ENCODE results near the gene BCL2.

BCL2 gene

DNA sequence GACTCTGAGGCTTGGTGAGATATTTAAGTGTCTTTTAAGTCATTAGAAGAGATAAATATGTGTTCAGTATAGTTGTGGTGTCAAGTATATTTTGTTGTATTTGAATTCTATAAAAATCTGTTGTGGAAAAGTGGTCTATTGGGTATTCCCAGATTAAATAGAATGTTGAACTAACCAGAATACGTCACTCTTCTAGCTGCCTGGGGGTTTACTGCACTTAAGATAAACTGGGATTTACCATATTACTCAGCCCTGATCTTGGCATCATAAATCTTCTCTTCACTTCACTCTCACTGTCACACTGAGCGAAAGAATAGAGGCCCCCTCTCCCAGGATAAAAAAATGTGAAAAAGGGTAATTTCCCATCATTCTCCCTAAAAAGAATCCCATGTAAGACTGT lies 129.8 kb downstream of the BCL2 start:
- Histone ChIP-seq H3K4me3 (no peak overlapping the region), H3K4me2 (no peak overlapping the region), H3K4me1 (peaks cover 23% of the 10 kb centered on the region), H4K20me1 (peaks cover 18% of the 10 kb centered on the region; the same call in 1 of the 2 replicates), H3K9me3 (peaks cover 5% of the 10 kb centered on the region; the same call in 1 of the 2 replicates), H3K9ac (no peak overlapping the region), H3K36me3 (peaks cover 47% of the 10 kb centered on the region), H3K27me3 (no peaks in the 10 kb centered on the region), H3K27ac (no peak overlapping the region)
- TF ChIP-seq Cebpa-rat (IDR thresholded peaks at IDR 0.05): no peak

DNA sequence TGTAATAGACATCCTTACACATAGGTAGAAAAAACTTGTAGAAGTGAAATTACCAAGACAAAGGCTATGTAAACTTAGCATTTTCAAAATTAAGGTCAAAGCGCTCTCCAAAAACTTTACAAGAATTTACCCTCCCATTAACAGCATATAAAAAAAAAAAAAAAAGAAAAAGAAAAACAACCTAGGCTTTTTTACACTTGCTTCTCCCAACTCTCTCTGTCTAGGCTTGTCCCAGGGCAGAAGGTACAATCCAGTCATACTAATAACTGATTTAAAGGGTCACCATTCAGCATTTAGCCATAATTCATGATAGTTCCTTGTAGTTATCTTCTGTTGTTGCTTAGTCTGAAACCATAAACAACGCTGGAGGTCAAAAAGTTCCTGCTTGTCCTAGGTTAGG lies 130.5 kb downstream of the BCL2 start:
- no peaks in the 10 kb centered on the region for H3K27me3 ChIP-seq
- no peak for TF ChIP-seq Cebpa-rat (IDR thresholded peaks at IDR 0.05)
- H3K9me3 ChIP-seq: peaks cover 5% of the 10 kb centered on the region; the same call in 1 of the 2 replicates
- peaks cover 51% of the 10 kb centered on the region for H3K36me3 ChIP-seq
- H4K20me1 ChIP-seq: peaks cover 21% of the 10 kb centered on the region
- H3K9ac ChIP-seq: no peak overlapping the region
- H3K4me2 ChIP-seq: no peak overlapping the region
- H3K4me3 ChIP-seq: no peak overlapping the region
- H3K4me1 ChIP-seq: peaks cover 31% of the 10 kb centered on the region
- H3K27ac ChIP-seq: no peak overlapping the region

DNA sequence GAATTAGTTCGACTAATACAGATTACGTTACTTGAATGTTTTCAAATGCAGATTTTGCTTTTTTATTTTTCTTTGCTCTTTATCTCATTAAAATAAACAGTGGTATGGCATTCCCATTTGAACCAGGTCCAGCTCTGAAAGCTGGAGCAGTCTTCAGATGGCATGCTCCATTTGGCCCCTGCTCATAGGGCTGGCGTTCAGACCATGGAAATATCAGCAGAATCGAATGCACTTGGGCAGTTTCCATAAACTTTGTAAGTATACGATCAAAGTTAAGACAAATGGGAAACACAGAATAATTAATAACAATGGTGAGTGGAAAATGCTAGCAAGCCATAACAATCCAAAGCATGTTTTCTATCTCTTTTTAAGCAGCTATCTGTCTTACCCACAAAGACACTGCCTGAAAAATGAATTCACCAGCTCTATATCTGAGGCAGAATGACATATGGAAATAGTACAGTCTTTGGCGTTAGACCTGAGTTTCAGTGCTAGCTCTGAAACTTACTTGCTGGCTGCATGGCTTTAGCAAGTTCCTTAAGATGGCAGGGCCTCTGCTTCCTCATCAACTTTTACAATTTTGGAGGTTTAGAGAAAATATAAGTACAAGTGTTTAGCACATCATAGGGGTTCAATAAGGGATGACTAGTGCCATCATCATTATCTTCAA lies 131.6 kb downstream of the BCL2 start:
- H3K9ac ChIP-seq: no peak overlapping the region
- peaks cover 42% of the 10 kb centered on the region for H3K4me1 ChIP-seq
- H3K9me3 ChIP-seq: peaks cover 5% of the 10 kb centered on the region; the same call in 1 of the 2 replicates
- peaks cover 48% of the 10 kb centered on the region for H3K36me3 ChIP-seq
- H3K4me3 ChIP-seq: no peak overlapping the region
- H3K27me3 ChIP-seq: no peaks in the 10 kb centered on the region
- peaks cover 32% of the 10 kb centered on the region for H4K20me1 ChIP-seq
- H3K4me2 ChIP-seq: peak overlapping the region; percentile 26; the same call in 1 of the 2 replicates
- H3K27ac ChIP-seq: no peak overlapping the region
- no peak for TF ChIP-seq Cebpa-rat (IDR thresholded peaks at IDR 0.05)

DNA sequence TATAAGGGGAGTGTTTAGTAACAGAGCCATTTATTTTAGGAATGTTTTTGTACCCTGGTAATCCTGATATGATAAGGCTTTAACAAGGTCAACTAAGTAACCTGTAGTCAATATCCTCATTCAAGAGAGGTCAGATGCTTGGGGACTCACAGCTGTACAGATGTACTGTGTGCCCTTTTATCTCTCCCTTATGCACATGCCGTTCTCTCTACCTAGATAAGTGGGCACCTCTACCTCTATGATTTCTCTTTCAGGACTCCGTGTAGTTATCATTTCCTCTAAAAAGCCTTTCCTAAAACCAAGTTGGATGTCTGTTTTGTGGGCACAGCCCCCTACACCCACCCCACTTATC lies 132.4 kb downstream of the BCL2 start:
- no peak overlapping the region for H3K27ac ChIP-seq
- no peak overlapping the region for H3K4me3 ChIP-seq
- TF ChIP-seq Cebpa-rat (IDR thresholded peaks at IDR 0.05): no peak
- H3K36me3 ChIP-seq: peaks cover 42% of the 10 kb centered on the region
- peaks cover 5% of the 10 kb centered on the region; the same call in 1 of the 2 replicates for H3K9me3 ChIP-seq
- no peaks in the 10 kb centered on the region for H3K27me3 ChIP-seq
- H3K9ac ChIP-seq: no peak overlapping the region
- peak overlapping the region; percentile 26; the same call in 1 of the 2 replicates for H3K4me2 ChIP-seq
- peaks cover 50% of the 10 kb centered on the region for H3K4me1 ChIP-seq
- H4K20me1 ChIP-seq: peaks cover 34% of the 10 kb centered on the region

DNA sequence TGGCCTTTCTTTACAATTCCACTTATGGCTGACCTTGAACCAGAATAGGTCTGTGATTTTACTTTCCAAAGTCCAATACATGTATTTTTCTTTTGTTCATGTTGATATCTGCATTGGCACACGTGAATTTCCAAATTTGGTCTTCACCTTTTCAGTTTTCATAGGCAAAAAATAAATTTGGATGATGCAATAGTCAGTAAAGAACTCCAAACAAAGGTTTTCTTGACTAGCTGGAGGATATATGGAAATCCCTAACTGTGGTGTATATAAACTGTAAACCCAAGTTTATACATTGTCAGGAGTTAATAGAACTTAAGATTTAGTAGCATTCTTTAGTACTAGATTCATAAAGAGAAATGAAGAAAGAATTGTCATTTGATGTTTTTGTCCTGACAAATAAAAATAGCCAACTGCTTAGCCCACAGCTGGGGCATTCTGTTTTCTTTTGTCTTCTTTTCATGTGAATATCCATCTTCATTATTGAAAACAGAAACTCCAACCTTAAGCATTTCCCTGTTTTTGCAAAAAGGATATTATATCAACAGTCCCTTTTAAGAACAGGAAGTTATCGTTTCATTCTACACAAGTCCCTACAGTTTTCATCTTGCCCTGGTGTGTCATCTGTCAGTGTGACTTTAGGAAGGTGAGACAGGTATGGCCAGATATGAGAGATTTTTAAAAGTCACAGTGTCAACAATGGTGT lies 132.9 kb downstream of the BCL2 start:
- Histone ChIP-seq H3K9ac (no peak overlapping the region), H3K9me3 (0 out of 2 replicates have a peak, but pooled peaks cover 5% of the 10 kb centered on the region), H3K27me3 (no peaks in the 10 kb centered on the region), H3K4me3 (no peak overlapping the region), H3K36me3 (peaks cover 42% of the 10 kb centered on the region), H3K4me2 (peak overlapping the region; percentile 26; the same call in 1 of the 2 replicates), H4K20me1 (peaks cover 35% of the 10 kb centered on the region), H3K4me1 (peaks cover 55% of the 10 kb centered on the region), H3K27ac (peak overlapping the region; percentile 28; the same call in 1 of the 2 replicates)
- peak; percentile 35; the same call in 1 of the 2 replicates for TF ChIP-seq Cebpa-rat (IDR thresholded peaks at IDR 0.05)

DNA sequence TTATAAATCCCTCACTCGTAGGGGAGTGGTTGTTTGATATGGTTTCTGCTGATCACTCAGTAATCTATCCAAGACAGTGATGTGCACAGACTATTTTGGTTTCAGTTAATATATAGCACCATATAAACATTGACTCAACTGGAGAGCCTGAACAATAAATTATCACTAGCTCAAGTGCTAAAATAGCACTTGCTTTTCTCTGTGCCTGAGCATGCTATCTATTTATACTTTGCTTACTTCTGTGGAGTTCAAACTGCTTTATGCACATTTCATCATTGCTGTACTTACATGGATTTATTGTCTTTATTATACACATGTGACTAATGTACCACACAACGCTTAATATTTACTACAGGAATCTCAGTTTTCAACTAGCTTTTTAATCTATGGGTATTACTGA lies 133.6 kb downstream of the BCL2 start:
- H3K4me1 ChIP-seq: peaks cover 62% of the 10 kb centered on the region
- peaks cover 42% of the 10 kb centered on the region; the same call in 1 of the 2 replicates for H3K36me3 ChIP-seq

DNA sequence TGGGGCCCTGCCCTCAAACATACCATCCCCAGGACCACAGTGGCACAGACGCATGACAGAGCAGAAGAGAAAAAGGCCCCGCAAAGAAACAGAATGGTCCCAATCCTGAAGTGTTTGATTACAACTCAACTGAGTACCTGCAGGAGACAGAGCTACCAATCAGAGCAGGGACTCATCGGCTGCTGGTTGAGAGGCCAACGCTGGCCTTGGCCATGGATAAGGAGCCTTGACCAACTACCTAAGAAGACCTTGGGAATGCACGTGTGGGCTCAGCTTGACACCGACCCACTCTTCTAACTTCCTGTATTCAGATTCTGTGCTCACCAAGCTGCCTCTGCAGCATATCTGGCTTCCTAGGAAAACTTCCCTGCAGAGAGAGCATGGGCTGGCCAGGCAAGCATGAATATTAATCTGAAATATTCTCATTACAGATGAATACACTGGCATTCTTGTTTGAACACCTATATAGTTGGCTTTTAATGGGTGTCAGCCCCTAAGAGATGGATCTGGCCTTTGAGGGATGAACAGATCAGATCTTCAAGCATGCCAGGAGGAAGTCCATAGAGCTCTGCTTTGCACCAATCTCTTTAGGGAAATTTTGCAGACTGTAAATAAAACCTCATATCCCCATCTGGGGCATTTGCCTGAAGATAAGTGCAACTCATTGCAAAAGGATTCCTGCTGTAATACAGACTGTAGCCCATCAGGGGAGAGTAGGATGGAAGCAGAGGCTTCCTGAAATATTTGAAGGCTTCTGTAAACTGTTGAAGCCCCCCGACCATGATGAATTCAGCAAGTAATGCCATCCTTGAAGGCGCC lies 135.4 kb downstream of the BCL2 start:
- Histone ChIP-seq H3K4me1 (peaks cover 79% of the 10 kb centered on the region), H3K36me3 (peaks cover 41% of the 10 kb centered on the region; the same call in 1 of the 2 replicates), H3K9me3 (no peaks in the 10 kb centered on the region), H4K20me1 (peaks cover 42% of the 10 kb centered on the region), H3K27me3 (no peaks in the 10 kb centered on the region), H3K9ac (no peak overlapping the region; the same call in 1 of the 2 replicates), H3K4me2 (peak overlapping the region; percentile 78), H3K4me3 (no peak overlapping the region), H3K27ac (peak overlapping the region; percentile 71; the same call in 1 of the 2 replicates)
- TF ChIP-seq Cebpa-rat (IDR thresholded peaks at IDR 0.05): no peak

More for the DNA sequence above, 133.6 kb downstream of the BCL2 start:
- Histone ChIP-seq H3K9me3 (0 out of 2 replicates have a peak, but pooled peaks cover 2% of the 10 kb centered on the region), H3K4me3 (no peak overlapping the region), H3K27me3 (no peaks in the 10 kb centered on the region), H4K20me1 (peaks cover 42% of the 10 kb centered on the region), H3K9ac (no peak overlapping the region), H3K4me2 (no peak overlapping the region), H3K27ac (no peak overlapping the region; the same call in 1 of the 2 replicates)
- no peak for TF ChIP-seq Cebpa-rat (IDR thresholded peaks at IDR 0.05)

DNA sequence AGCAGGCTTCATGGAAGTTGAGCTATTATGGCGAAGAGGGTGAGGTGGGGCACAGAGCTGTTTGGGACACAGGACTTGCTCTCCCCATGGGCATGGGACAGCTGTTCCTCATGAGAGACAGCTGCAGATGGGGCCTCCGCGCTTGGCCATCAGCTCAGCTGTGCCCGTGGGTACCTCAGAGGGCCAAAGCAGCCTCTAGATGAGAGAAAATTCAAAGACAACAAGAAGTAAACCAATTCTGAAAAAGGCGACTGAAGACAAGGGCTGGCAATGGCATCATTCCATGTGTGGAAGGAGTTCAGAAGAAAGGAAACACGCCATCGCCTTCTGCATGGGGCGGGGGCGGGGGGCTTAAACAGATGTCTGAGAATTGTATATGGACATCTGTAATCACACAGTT lies 136.2 kb downstream of the BCL2 start:
- Histone ChIP-seq H3K27ac (peak overlapping the region; percentile 71), H3K4me2 (peak overlapping the region; percentile 78), H3K4me1 (peaks cover 86% of the 10 kb centered on the region), H3K27me3 (no peaks in the 10 kb centered on the region), H4K20me1 (peaks cover 40% of the 10 kb centered on the region), H3K36me3 (peaks cover 41% of the 10 kb centered on the region; the same call in 1 of the 2 replicates), H3K9ac (peak overlapping the region; percentile 5; the same call in 1 of the 2 replicates), H3K4me3 (no peak overlapping the region), H3K9me3 (no peaks in the 10 kb centered on the region)
- TF ChIP-seq Cebpa-rat (IDR thresholded peaks at IDR 0.05): no peak

DNA sequence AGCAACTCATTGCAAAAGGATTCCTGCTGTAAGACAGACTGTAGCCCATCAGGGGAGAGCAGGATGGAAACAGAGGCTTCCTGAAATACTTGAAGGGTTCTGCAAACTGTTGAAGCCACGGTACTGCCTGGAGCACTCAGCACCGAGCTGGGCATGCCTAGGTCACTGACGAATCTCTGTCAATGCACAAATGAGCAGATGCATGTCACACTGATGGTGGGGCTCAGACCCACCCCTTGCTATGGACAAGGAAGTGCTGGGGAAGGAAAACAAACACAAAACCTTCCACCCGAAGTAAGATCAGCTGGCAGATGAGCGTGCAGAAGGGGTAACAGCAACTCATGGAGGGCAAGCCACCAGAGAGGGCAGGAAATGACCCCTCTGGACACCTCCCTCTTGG lies 136.7 kb downstream of the BCL2 start:
- no peak overlapping the region for H3K4me3 ChIP-seq
- H3K9ac ChIP-seq: 0 out of 2 replicates have a peak overlapping the region, but pooled peaks have one; percentile 5
- H3K4me1 ChIP-seq: peaks cover 88% of the 10 kb centered on the region
- H3K4me2 ChIP-seq: peak overlapping the region; percentile 78
- H4K20me1 ChIP-seq: peaks cover 40% of the 10 kb centered on the region
- H3K9me3 ChIP-seq: no peaks in the 10 kb centered on the region
- H3K27ac ChIP-seq: peak overlapping the region; percentile 71
- no peaks in the 10 kb centered on the region for H3K27me3 ChIP-seq
- peaks cover 38% of the 10 kb centered on the region; the same call in 1 of the 2 replicates for H3K36me3 ChIP-seq
- no peak for TF ChIP-seq Cebpa-rat (IDR thresholded peaks at IDR 0.05)
